ENCODE results near the gene IGFLR1.

GRCh38 chr19:35718345-35719041, 23.8 kb downstream of the IGFLR1 start:
- TF ChIP-seq, protein P1, sequence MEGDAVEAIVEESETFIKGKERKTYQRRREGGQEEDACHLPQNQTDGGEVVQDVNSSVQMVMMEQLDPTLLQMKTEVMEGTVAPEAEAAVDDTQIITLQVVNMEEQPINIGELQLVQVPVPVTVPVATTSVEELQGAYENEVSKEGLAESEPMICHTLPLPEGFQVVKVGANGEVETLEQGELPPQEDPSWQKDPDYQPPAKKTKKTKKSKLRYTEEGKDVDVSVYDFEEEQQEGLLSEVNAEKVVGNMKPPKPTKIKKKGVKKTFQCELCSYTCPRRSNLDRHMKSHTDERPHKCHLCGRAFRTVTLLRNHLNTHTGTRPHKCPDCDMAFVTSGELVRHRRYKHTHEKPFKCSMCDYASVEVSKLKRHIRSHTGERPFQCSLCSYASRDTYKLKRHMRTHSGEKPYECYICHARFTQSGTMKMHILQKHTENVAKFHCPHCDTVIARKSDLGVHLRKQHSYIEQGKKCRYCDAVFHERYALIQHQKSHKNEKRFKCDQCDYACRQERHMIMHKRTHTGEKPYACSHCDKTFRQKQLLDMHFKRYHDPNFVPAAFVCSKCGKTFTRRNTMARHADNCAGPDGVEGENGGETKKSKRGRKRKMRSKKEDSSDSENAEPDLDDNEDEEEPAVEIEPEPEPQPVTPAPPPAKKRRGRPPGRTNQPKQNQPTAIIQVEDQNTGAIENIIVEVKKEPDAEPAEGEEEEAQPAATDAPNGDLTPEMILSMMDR (IDR thresholded peaks at IDR 0.05): no peak
- TF ChIP-seq ZFX (IDR thresholded peaks at IDR 0.05; ENCODE audit: borderline replicate concordance): no peak

Data from 22Rv1 (cell line).